Measurements from ENCODE around the gene NRM.

The NRM gene

DNA sequence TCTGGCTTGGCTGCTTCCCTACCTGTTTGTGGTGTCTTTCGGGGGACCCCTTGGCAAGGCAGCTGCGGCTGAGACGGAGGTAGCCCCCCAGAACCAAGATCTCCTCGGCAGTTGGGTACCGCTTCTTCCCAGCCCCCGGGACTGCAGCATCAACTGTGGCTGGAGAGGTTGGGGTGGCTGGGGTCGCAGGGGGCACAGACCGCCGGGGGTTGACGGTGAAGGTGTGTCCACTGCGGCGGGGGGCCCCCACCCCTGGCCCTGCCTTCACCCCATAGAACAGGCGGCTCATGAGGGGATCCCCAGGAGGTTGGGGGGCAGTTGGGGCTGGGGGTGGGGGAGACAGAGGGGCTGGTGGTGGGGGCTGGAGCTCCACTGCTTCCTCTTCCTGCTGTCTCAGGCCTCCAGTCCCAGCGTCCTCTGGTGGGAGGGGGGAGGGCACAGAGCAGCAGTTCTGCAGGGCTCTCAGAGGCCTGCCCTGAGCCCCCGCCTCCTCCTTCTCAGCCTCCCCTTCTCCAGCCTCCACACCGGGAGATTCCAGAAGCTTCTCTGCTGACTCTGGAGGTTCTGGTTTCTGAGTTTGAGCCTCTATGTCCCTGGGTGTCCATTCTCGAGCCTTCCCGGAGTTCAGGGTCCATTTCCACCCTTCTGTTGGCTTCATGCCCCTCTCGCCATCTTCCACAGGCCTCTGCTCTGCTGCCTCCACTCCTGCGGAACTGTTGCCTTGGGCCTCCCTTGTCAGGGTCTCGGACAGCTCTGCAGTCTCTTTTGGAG is 6.2 kb downstream of the NRM start:
- no peak for TF ChIP-seq PPARA (CRISPR knock-in tag; IDR thresholded peaks at IDR 0.05; ENCODE audit: borderline replicate concordance)
- no peak for TF ChIP-seq ZFP3 (CRISPR knock-in tag; IDR thresholded peaks at IDR 0.05)
- TF ChIP-seq ESRRG (CRISPR knock-in tag; IDR thresholded peaks at IDR 0.05), result no peak
- TF ChIP-seq OSR1 (CRISPR knock-in tag; IDR thresholded peaks at IDR 0.05), result no peak
- no peak for ATAC-seq

DNA sequence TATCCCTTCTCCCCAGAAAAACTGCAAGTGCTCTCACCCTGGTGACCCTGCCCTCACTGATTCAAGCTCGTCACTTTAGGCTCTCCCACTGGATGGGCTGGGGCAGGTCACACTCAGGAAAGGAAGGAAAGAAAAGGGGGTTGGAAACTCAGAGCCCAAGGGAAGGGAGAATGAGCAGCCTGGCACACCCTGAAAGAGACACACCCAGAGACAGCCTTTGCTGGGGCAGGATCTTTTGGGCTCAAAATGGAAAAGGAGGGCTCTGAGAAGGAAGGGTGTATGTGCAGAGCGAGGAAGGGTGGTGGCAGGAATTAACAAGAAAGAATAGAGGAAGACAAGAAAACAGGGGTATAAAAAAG is 6.8 kb downstream of the NRM start:
- ATAC-seq, result no peak
- TF ChIP-seq ZC3H10 (CRISPR knock-in tag; IDR thresholded peaks at IDR 0.05), result no peak

DNA sequence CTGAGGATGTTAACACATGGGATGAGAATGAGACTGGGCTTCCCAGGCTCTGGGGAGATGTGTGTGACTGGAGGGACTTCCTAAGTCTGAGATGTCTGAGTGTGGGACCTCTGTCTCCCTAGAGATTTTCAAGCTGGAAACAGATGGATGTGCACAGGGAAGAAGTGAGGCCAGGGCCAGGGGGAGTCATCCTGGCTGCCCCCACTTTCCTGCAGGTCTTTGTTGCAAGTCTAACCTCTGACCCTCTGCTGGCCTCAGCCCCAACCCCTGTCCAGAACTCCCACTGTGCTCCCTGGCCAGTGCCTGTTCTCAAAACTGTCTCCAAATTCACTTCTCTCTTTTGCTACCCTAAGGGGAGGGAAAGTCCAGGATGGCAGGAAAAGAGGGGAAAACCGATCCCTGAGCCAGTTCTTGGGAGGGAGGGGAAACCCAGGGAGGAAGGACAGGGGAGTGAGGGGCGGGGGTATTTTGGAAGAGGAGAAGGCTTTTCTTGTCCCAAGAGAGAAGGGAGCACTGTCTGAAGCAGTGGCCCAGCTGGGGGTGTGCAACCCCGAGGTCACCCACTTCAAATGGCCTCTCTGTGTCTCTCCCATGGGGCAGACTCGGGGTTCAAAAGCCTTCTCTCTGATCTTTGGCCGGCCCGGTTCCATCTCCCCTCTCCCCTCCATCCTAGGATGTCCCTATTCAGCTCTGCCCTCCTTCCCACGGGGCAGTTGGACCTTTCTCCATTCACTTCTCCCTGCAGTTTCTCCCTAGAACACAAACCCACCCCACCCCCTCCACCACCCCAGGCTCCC is 7.4 kb downstream of the NRM start:
- ATAC-seq, result no peak
- no peak for TF ChIP-seq BACH2 (CRISPR knock-in tag; IDR thresholded peaks at IDR 0.05; ENCODE audit: borderline replicate concordance)

GRCh38 chr6:30682143-30683117 is 8.4 kb downstream of the NRM start:
- ATAC-seq, result peak; percentile 65
- no peak for TF ChIP-seq ZC3H10 (CRISPR knock-in tag; IDR thresholded peaks at IDR 0.05)
- TF ChIP-seq, protein P1, sequence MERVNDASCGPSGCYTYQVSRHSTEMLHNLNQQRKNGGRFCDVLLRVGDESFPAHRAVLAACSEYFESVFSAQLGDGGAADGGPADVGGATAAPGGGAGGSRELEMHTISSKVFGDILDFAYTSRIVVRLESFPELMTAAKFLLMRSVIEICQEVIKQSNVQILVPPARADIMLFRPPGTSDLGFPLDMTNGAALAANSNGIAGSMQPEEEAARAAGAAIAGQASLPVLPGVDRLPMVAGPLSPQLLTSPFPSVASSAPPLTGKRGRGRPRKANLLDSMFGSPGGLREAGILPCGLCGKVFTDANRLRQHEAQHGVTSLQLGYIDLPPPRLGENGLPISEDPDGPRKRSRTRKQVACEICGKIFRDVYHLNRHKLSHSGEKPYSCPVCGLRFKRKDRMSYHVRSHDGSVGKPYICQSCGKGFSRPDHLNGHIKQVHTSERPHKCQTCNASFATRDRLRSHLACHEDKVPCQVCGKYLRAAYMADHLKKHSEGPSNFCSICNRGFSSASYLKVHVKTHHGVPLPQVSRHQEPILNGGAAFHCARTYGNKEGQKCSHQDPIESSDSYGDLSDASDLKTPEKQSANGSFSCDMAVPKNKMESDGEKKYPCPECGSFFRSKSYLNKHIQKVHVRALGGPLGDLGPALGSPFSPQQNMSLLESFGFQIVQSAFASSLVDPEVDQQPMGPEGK (CRISPR knock-in tag; IDR thresholded peaks at IDR 0.05; ENCODE audit: borderline replicate concordance), result peak; percentile 46; the same call in 1 of the 2 replicates
- no peak for TF ChIP-seq RARB (CRISPR knock-in tag; IDR thresholded peaks at IDR 0.05)
- TF ChIP-seq PPARA (CRISPR knock-in tag; IDR thresholded peaks at IDR 0.05; ENCODE audit: borderline replicate concordance), result no peak
- no peak for TF ChIP-seq ZNF565 (CRISPR knock-in tag; conservative IDR thresholded peaks at IDR 0.05; ENCODE audit: low read depth)

- no peak for ATAC-seq
- TF ChIP-seq ARNTL (CRISPR knock-in tag; IDR thresholded peaks at IDR 0.05; ENCODE audit: borderline replicate concordance, low read depth) (no peak), BACH2 (CRISPR knock-in tag; IDR thresholded peaks at IDR 0.05; ENCODE audit: borderline replicate concordance) (no peak), TSHZ2 (CRISPR knock-in tag; IDR thresholded peaks at IDR 0.05) (no peak), ZFP30 (CRISPR knock-in tag; IDR thresholded peaks at IDR 0.05) (no peak), ZC3H10 (CRISPR knock-in tag; IDR thresholded peaks at IDR 0.05) (no peak), CREB5 (CRISPR knock-in tag; IDR thresholded peaks at IDR 0.05; ENCODE audit: low read depth) (no peak), GLIS3 (CRISPR knock-in tag; IDR thresholded peaks at IDR 0.05) (no peak), ISL1 (CRISPR knock-in tag; IDR thresholded peaks at IDR 0.05) (no peak), TCF4 (CRISPR knock-in tag; IDR thresholded peaks at IDR 0.05; ENCODE audit: borderline replicate concordance) (no peak), ZNF565 (CRISPR knock-in tag; conservative IDR thresholded peaks at IDR 0.05; ENCODE audit: low read depth) (no peak), TOX (CRISPR knock-in tag; IDR thresholded peaks at IDR 0.05; ENCODE audit: borderline replicate concordance) (no peak), SNAI2 (CRISPR knock-in tag; IDR thresholded peaks at IDR 0.05) (no peak)
- TF ChIP-seq, protein P2, sequence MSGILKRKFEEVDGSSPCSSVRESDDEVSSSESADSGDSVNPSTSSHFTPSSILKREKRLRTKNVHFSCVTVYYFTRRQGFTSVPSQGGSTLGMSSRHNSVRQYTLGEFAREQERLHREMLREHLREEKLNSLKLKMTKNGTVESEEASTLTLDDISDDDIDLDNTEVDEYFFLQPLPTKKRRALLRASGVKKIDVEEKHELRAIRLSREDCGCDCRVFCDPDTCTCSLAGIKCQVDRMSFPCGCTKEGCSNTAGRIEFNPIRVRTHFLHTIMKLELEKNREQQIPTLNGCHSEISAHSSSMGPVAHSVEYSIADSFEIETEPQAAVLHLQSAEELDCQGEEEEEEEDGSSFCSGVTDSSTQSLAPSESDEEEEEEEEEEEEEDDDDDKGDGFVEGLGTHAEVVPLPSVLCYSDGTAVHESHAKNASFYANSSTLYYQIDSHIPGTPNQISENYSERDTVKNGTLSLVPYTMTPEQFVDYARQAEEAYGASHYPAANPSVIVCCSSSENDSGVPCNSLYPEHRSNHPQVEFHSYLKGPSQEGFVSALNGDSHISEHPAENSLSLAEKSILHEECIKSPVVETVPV (CRISPR knock-in tag; IDR thresholded peaks at IDR 0.05), result no peak
- TF ChIP-seq, protein P1 (CRISPR knock-in tag; IDR thresholded peaks at IDR 0.05; ENCODE audit: borderline replicate concordance), result no peak
- TF ChIP-seq, protein P3, sequence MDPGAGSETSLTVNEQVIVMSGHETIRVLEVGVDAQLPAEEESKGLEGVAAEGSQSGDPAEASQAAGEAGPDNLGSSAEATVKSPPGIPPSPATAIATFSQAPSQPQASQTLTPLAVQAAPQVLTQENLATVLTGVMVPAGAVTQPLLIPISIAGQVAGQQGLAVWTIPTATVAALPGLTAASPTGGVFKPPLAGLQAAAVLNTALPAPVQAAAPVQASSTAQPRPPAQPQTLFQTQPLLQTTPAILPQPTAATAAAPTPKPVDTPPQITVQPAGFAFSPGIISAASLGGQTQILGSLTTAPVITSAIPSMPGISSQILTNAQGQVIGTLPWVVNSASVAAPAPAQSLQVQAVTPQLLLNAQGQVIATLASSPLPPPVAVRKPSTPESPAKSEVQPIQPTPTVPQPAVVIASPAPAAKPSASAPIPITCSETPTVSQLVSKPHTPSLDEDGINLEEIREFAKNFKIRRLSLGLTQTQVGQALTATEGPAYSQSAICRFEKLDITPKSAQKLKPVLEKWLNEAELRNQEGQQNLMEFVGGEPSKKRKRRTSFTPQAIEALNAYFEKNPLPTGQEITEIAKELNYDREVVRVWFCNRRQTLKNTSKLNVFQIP (CRISPR knock-in tag; IDR thresholded peaks at IDR 0.05; ENCODE audit: borderline replicate concordance, low read depth), result no peak
Observed at GRCh38 chr6:30681766-30682142, 9.0 kb downstream of the NRM start.

All from SK-N-SH treated with all-trans-retinoic acid at 6 μM for 48 hours (cell line).